GM21619 (cell line): ENCODE data around the gene PLEK.
A peak's percentile ranks its signal among the peaks of the same experiment; 100 is the strongest.

Experiments
- ATAC-seq: cut with Tn5 transposase; IDR thresholded peaks from one replicate; pipeline ENCODE4 v1.9.1; 2021; ENCODE audit not compliant: unreplicated experiment

PLEK gene

DNA sequence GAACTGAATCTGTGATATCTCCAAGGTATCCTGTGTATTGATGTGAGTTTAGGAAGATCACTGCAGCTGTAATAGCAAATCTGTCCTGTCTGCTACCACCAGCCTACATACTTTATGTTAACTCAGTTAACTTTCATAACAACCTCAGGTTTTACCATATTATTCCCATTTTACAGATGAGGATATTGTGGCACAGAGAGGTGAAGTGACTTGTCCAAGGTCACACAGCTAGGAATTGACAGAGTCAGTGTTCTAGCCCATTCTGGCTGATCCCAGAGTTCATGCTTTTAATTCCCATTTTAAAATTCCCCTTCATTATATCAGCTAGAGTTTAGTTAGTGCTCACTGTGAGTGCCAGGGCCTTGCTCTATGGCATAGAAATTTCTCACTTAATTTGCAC, 49.4 kb downstream of the PLEK start:
- no peak for ATAC-seq

DNA sequence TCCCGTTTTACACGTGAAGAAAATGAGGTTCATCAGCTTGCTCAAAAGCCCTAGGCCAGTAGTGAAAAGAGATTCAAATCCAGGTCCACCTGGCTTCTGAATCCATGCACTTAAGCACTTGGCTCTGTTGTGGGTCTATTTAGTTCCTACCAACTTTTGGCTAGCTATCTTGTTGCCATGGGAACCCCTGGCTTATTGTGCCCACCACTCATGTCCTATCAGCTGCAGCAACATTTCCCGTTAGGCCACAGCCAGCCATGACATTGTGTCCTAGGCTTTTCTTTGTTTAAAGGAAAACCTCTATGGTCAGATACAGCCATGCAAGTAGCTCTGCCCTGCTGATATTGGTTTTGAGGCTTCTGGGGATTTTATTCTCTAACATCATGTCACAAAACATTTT, 49.8 kb downstream of the PLEK start:
- no peak for ATAC-seq

DNA sequence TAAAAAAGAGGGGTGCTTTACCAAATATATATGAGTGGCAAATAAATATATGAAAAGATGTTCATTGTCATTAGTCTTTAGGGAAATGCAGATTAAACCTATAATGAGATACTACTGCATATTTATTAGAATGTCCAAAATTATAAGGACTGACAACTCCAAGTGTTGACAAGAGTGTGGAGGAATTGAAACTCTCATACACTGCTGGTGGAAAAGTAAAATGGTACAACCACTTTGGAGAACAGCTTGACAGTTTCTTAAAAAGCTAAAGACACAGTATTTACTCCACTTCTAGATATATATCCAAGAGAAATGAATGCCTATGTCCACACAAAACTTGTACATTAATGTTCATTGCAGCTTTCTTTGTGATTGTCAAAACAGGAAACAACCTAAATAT, 50.4 kb downstream of the PLEK start:
- ATAC-seq: no peak

DNA sequence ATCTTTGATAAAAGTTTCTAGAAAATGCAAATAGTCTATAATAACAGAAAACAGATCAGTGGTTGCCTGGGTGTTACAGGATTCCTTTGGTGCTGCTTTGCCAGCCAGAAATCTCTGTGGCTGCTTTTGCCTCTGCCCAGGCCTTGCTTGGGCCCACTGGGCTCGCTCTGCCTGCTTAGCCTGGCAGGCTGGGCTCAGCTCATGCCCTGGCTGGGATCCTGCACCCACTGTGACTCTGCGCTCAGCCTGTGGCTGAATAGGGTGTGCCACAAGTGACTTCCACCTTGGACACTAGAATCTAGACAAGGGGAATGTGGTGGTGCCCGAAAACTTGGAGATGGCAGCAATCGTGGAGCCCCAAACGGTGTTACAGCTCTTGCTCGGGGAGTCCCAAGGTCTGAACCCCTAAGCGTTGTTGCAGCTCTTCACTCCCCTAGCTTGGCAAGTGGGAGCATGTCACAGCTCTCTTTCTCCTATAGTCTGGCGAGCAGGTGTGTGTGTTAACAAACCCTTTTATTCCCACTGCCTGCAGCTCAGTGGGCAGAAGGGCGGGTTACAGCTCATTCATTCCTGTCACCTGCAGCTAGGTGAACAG, 51.1 kb downstream of the PLEK start:
- no peak for ATAC-seq

DNA sequence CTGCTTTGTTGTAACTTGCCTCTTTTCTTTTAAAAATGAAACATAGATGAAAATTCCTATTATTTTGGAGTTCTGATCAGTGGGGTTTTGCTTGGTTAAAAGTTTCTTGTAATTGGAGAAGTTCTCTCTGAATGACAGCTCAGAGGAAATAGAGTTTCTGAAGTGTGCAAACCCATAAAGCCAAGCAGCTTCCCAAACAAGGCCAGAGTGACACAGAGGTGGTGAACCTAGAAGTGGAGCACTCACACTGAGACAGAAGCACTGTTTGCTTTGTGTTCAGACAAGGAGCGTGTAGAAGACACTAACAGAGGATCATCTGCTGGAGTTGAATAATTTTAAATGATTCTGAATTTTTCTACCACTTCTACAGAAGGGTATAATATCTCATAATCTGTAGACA, 52.8 kb downstream of the PLEK start:
- no peak for ATAC-seq

DNA sequence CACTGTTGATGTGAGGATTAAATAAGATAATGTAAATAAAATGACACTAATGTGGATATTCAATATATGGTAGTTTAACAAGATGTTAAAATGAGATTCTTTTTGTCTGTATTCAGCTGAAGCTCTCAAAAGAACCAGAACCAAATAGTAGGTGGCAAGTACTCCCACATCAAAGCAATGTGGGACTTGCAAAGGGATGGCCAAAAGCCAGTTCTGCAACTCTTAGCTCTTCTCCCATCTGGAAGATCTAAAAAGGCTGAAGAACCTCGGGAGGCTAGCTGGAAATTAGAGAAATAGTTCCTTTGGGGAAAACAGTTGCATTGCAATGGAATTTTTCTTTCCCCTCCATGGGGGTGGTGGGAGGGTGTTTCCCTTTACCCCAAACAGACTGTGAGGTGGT, 53.3 kb downstream of the PLEK start:
- no peak for ATAC-seq

DNA sequence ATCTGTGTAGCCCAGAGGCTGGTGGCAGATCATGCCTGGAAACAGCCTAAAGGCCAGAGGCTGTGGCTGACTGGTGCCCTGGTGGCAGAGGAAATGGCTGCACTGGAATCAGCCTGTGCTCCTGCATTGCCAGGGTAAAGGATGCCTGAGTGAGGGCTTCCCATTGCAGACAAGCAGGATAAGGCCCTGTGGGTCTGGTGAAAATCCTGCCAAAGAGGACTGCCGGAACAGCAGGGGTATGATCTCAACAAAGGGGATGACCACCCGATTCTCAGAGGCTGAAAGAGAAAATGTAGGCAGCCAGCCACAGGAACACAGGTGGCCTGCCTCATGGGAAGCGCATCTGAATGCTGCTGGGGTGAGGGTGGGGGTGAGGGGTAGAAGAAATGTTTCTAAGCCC, 53.8 kb downstream of the PLEK start:
- ATAC-seq: no peak

DNA sequence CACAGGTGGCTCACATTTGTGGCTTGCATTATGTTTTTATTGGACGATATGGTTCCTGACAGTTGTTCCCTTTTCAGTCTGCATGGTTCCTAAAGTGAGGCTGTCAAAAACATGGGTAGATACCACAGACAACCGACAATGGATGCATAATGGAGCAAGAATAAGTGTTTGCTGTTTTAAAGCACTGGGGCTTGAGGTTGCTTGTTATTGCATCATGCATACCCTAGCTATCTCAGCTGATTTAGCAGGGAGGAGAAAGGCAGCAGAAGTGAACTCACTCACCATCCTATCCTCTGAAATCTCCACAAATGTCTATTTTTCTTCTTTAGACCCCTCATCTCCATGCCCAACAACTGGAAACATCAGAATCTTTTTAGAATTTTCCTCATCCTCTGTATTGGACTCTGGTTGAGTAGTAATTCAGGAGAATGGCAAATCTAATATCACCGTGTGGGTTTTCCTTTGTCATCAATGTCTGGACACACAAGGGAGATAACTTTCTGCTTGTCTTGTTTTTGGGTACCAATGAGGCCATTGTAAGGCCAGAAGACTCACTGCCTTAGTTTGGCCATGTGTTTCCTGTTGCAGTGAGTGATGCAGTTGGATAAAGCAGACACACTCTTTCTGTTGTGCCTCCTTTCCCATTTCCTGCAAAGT, 55.3 kb downstream of the PLEK start:
- no peak for ATAC-seq

DNA sequence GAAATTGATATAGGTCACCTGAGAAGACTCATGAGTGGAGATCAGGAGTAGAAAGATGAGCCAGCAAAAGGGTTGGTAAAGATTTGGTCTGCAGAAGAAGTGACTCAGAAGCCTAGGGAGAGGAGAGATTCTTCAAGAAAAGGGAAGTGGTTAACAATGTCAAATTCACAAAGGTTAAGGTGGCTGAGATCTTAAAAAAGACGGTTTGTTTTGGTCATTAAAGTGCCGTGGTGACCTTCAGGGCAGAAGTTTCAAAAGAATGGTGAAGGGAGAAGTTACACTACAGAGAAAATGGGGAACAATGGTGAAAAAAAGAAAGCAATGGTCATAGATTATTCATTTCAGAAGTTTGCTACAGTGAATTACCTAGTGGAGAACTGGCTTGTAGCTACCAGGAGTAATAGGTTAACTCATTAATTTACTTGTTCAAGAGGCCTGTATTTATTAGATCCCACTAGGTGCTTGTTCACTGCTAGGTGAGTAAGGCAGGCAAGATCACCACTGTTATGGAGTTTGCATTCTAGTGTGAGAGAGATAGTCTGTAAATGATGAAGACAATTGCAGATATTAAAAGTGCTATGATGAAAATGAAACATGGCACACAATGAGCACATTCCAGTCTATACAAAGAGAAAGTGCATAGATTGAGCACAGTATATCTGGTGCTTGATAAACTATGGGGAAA, 59.0 kb downstream of the PLEK start:
- ATAC-seq: peak; percentile 67

DNA sequence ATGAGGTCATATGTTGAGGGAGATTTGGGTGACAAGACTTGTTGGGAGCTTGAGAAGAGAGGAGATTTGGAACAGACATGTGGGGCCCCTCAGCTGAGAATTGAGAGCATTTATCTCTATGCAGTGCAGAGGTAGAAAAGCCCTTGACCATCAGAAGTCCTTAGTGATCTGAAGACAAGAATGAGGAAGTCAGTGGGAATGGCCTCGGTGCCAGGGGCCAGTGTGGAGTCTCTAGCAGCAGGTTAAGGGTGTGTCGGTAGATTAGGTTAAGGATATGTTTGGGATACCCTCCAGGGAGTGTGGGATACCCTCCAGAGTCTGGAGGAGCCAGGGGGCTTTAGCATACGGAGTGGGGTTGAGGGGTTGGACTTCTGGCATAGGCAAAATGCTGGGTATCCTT, 60.4 kb downstream of the PLEK start:
- ATAC-seq: no peak

DNA sequence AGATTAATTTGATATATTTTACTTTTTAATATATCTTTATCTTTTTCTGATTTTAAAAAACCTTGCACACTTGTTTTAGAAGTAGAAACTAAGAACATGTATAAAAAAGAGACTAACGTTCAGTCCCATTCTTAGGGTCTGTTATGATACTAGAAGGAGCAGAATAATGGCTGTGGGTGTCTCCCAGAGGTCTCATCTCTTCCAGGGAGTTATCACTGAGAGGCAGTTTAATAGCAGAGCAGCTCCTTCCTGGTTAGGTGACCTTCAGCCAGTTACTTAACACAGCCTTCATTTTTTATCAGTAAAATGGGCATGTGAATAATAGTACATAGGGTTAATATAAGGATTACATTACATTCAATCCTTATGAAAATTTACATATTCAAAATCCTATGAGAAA, 61.4 kb downstream of the PLEK start:
- ATAC-seq: no peak

DNA sequence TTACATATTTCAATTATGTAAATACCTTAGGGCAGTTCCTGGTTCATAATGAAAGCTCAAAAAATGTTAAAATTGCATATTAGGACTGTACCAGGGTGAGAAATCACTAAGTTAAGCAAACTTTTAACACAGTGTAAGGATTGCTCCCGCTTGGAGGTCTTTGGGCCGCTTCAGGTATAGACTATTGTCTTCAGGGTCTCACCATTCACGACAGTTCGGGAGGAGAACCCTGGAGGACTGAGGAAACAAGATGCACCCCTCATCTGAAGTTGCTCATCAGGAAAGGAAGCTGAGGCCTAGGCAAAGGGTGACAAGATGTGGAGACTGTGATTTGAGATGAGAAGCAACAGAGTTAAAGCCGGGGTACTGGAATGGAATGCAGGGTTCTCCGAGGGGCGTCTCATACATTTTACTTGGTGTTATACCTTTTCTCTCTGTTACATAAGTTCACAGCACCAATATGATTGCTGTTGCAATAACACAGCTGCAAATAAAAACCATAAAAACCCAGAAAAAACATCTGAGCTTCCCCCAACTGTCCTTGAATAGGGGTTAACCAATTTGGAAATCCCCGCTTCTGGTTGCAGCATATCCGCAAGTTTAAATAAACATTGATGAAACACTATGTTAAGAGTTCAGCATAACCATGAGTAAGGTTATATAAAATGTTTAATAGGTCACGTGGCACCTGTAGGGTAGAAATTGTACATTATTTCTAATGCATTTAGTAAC, 61.9 kb downstream of the PLEK start:
- no peak for ATAC-seq

DNA sequence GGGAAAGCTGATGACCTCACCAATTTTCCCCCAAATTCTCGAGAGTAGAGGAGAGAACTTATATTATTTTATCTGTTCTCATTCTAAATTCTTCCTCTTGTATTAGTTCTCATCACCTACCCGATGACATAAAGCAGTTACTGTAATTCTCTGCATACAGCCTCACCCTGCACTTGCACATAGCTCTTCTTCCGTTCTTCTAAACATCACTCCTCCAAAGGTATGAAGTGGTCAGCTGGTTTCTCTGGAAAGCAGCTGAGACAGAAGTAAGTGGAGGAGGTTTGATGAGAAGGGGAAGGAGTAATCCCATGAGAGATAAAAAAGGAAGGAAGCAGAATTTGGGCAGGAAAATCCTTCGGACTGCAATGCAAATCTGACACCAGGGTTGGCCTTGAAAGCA, 63.0 kb downstream of the PLEK start:
- ATAC-seq: no peak

DNA sequence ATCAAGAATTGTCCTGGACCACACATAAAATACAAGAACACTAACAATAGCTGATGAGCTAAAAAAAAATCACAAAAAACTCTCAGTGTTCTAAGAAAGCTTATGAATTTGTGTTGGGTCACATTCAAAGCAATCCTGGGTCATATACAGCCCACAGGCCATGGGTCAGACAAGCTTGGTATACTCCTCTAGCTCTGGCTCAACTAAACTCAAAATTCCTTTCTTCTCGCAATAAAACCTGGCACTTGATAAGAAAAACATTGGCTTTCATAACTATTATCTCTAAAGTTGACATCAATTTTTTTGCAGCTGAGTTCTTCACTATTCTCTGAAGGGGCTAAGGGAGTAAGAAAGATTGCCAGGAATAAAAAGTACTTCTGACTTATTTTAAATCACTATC, 63.7 kb downstream of the PLEK start:
- ATAC-seq: no peak

DNA sequence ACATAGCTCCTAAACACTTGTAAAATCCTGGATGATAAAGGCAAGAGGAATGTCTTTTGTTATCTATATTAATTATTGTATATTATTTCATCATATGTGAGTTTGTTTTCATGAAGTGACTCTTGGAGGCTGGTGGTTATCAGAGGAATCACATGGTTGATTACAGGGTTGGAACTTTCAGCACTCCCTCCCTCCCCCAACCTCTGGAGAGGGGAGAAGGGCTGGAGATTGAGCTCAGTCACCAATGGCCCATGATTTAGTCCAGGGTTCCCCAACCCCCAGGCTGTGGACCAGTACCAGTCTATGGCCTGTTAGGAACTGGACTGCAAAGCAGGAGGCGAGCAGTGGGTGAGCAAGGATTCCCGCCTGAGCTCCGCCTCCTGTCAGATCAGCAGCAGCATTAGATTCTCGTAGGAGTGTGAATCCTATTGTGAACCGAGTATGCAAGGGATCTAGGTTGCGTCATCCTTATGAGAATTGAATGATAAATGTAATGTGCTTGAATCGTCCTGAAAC, 64.3 kb downstream of the PLEK start:
- ATAC-seq: no peak

DNA sequence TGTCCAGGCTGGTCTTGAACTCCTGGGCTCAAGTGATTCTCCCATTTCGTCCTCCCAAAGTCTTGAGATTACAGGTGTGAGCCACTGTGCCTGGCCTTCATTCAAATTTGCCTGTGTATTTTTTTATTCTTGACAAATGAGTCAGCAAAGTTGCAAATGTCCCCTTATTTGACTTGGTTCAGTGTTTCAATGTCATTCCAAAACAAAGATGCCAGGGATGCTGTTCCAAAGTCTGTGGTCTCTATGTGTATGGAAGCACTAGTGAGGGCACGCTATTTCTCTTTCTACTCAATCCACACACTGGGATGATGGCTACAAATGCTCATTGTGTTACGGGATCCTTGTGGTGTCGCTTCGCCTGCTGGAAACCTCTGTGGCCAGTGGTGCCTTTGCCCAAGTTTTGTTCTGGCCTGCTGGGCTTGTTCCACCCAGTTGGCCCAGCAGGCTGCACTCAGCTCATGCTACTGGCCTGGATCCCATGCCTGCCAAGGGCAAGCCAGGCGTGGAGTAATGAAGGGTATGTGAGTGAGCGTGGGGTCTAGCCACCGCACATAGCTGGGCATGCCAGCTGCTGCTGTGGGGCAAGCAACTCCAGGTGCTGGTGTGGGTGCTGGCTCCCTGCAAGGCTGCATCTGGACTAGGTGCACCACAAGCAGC, 66.4 kb downstream of the PLEK start:
- no peak for ATAC-seq

DNA sequence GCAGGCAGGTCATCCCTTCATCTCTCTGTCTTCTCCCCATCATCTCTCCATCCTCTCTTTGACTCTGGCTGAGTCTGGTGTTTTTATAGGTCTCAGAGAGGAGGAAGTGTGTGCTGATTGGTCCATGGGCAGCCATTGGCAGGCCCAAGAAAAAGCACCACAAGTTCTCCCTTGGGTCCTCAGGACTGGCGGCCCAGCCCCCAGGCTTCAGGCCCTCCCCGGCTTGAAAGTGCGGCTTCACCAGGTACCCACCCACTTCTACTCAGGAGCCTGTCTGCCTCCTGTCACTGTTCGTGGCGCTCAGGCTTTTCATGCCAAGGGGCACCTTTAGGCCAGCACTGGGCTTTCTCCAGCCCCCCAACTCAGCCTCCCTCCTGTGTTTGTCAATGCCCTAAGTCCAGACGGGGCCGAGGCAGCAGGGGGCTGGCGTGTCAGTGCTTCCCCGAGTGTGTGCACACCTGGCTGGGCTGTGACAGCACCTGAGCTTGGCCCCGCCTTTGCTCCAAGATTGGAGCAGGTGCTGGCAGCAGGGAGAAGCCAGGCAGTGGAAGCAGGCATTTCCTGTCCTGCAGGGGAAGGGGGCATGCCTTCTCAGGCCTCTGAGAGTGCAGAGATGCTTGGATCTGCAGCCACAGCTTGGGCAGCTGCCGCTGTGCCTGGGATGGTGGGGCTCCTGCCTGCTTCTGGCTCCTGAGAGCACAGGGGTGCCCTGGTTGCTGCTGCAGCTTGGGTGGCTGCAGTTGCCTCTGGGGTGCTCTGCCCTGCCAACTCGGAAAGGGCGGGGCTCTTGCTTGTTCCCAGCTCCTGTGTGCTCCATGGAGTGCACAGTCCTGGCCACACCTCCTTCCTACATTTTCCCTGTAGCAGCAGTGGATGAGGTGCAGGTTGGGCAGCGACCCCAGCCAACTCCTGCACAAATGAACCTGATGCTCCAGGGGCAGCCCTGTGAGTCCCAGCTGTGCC, 67.9 kb downstream of the PLEK start:
- no peak for ATAC-seq

DNA sequence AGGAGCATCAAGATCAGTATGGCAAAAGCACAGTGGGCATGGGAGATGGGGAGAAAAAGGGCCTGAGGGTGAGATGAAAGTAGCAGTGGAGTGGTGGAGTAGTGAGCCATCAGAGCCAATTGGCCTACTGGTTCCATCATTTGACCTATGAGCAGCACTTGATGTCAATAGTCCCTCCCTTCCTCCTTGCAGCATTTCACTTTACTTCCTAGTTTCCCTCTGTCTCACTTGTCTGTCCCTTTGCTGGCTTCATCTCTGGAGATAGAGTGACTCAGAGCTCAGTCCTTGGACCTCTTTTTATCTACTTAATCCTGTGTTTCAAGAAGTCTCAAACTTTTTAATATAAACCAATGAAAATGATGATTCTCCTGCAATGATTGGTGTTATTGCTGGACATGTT, 69.9 kb downstream of the PLEK start:
- no peak for ATAC-seq

DNA sequence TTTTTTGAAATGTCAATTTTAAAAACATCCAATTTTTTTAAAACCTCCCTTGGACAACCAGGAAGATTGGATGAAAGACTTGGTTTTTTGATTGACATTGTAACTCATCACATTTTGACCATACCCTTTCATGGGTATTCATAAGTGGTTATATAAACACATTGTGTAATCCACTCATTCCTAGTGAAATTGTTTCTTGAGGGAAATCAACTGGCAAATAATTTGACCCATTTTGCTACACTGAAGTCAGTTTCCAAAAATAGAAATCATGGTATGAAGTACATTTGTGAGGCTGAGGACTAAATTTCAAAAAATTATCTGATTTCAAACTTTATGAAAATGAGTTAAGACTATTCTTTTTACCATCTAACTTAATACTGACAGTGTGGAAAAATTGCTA, 70.5 kb downstream of the PLEK start:
- no peak for ATAC-seq

DNA sequence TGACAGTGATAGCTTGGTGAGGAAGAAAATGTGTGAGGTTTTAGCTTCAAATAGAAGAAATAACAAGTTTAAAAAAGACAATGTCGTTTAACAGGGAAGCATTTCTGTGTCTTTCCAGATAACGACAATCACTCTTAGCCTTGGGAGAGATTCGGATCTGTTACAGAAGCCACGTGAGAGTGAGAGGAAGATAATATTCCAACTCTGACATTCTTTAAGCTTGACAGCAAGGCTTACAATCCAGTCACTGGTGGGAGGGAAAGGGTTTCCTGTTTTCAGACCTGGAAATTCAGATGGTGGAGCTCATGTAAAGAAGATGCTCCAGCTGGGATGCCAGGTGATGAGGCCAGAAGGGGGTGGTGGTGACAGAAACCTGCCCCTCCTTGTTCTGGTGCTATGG, 71.2 kb downstream of the PLEK start:
- ATAC-seq: no peak
